HG03460 (cell line): ENCODE data around the gene GNB1.
"Not testable (repeated sequence)": the region's sequence is repeated elsewhere in the genome, so short reads cannot be mapped to it uniquely, and the experiment has no call there.

ENCODE experiments used
- ATAC-seq: cut with Tn5 transposase; IDR thresholded peaks from one replicate; pipeline ENCODE4 v1.9.1; 2021; ENCODE audit not compliant: unreplicated experiment

GNB1 gene

DNA sequence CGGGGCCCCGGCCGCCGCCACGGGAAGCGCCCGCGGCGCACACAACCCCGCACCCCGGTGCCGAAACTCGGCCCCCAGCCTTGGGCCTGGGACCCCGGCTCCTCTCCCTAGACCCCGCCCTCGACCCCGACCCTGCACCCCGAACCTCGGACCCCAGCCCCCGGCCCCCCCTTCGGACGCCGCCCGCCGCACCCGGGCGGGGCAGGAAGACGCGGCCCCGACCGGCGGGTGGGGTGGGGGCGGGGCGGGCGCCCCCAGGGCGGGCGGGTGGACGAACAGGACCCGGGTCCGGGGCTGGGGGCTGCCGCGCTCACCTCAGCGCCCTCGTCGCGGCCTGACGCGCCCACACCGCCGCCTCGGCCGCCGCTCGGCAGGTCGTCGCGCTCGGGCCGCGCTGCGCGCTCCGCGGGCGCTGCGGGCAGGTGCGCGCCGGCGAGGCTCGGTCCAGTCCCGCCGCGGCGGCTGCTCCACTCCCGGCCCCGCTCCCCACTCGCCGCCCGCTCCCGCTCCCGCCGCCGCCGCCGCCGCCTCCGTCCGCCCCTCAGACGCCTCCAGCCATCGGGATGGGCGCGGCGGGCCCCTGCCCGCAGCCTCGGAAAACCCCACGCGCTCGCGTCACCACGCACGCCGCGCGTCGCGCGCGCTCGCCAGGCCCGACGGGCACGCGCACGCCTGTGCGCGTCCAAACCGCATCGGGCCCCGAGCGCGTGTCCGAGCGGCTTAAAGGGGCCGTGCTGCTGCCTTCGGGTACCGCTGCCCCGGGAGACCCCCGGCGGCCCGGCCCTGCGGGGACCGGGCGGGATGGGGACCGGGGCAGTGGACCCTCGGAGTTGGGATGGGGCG lies at the start of gene GNB1:
GNB1 (minus strand) TSS at position 582 of the 843 bp plus-strand sequence. CDS start 65,634 bp downstream, outside the sequence.
- ATAC-seq = peak; percentile 51

DNA sequence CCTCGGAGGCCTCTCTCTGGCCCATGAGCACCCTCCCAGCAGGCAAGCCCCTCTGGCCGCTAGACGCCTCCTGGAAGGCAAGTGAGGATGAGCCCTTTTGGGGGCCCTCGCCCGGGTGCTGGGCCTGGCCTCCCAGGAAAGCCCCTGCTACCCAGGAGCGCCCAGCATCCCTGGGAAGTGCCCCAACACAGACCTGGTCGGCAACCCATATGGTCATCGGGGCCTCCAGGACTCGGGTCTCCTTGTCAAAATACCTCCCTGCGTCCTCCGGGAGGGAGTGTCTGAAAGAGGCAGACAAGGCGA lies 49.2 kb upstream of the GNB1 start:
- no peak for ATAC-seq

DNA sequence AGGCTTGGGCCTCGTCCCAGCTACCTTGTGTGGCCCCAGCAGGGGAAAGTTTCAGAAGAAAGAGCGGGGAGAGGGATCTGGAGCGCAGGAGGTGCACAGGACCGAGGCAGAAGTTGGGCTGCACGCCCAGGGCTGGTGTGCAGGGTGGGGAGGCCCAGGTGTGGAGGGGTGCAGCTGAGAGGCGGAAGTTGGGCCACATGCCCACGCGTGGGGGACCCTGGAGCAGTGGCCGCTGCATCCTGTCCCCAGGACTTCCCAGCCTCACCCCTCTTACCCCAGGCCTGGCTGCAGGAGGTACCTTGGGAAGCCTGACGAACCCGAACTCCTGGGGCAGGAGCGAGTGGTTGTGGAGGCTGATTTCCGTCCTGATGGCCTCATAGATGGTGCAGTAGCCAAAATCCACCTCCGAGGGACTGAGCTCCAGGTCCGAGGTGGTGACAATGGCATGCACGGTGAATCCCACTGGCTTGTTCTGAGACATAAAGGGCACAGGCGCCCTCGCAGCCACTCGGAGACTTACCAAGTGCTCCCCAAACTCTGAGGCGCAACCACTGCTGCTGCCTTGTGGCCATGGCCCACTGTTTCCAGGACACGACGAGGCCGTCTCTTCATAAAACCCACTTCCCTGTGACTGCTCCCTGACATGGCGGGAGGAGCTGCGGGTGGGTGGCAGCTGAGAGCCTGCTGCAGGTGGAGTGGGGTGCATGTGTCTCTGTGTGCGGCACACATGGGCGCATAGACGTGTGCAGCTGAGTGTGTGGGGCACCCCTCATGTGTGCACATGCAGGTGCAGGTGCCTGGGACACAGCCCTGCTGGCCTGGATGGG lies 48.6 kb upstream of the GNB1 start:
- ATAC-seq = no peak

- no peak for ATAC-seq
These were observed 47.9 kb upstream of the GNB1 start for GRCh38 chr1:1938613-1939295.

DNA sequence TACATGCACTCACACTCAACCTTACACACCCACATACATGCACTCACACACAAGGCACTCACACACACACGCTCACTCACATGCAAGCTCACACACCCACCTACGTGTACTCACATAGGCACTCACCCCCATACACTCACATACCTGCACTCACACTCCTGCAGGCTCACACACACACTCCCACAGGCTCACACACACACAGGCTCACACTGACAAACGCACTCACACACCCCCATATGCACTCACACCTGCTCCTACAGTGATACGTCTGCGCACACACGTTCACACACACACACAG lies 47.3 kb upstream of the GNB1 start:
- no peak for ATAC-seq

DNA sequence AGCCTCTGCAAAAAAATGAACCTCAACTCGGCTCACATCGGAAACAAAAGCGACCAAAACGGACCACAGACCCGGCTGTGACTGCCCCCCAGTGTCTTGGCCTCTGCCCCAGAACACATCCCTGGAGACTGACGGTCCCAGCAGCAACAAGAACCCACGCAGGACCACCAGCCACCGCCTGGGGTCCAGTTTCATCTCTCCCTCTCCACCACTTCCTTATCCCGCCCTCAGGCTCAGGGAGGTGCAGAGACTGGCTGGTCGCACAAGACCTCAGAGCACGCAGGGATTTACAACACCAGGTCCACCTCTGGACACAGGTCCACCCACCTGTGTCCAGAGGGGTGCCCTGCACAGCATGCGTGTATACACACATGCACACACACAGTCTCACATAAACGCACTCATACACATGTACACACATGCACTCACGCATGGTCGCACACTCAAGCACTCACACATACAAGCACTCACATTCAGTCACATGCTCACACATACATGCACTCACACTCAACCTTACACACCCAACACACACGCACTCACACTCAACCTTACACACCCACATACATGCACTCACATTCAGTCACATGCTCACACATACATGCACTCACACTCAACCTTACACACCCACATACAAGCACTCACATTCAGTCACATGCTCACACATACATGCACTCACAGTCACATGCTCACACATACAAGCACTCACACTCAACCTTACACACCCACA lies 46.8 kb upstream of the GNB1 start:
- ATAC-seq = no peak

- ATAC-seq = no peak
These were observed 46.2 kb upstream of the GNB1 start for GRCh38 chr1:1937061-1937460.

- ATAC-seq = not testable (repeated sequence)
These were observed 44.0 kb upstream of the GNB1 start for GRCh38 chr1:1934848-1935247.

GRCh38 chr1:1929639-1930545 lies 39.0 kb upstream of the GNB1 start:
- ATAC-seq = no peak

DNA sequence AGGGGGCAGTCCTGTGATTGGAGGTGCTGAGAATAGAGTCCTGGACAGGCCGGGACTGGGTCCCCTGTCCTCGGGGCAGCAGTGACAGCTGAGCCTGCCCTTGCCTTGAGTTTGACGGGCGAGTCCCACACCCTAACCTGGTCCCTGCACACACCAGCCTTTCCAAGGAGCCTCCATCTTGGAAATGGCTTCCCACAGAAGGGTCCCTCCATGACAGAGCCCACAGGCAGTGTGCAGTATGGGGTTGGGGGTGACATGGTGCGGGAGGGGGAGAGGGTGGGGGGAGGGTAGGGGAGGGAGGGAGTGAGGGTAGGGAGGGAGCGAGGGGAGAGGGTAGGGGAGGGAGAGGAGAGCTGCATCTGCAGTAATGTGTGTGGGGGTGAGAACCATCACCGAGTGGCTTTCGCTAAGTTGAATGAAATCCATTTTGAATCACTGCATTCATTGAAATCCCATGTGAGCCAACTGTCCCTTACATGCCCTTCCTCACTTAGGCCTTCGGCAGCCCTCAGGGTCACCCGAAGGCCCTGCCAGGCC lies 38.3 kb upstream of the GNB1 start:
- ATAC-seq = no peak

GRCh38 chr1:1928231-1929101 lies 37.6 kb upstream of the GNB1 start:
- no peak for ATAC-seq

- no peak for ATAC-seq
These were observed 36.9 kb upstream of the GNB1 start for GRCh38 chr1:1927751-1928150.

GRCh38 chr1:1926886-1927660 lies 36.2 kb upstream of the GNB1 start:
- no peak for ATAC-seq

DNA sequence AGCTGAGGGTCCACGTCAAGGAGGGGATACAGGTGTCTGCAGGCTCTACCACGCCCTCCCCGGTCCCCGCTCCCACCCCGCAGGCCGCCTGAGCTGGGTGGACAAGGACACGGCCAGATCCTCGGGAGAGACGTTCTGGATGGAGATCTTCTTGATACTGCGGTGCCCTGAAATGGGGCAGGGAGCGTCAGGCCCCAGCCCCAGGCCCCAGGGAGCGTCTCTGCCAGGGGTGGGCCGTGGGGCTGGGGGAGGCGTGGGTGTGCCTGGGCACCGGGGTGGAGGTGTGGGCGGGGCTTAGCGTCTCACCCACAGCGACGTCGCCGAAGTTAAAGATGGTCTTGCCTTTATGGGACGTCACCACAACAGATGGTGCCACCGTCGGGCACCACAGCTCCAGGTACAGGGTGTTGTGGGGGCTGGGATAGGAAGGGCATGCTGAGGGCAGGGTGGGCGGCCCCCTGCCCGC lies 35.5 kb upstream of the GNB1 start:
- no peak for ATAC-seq

DNA sequence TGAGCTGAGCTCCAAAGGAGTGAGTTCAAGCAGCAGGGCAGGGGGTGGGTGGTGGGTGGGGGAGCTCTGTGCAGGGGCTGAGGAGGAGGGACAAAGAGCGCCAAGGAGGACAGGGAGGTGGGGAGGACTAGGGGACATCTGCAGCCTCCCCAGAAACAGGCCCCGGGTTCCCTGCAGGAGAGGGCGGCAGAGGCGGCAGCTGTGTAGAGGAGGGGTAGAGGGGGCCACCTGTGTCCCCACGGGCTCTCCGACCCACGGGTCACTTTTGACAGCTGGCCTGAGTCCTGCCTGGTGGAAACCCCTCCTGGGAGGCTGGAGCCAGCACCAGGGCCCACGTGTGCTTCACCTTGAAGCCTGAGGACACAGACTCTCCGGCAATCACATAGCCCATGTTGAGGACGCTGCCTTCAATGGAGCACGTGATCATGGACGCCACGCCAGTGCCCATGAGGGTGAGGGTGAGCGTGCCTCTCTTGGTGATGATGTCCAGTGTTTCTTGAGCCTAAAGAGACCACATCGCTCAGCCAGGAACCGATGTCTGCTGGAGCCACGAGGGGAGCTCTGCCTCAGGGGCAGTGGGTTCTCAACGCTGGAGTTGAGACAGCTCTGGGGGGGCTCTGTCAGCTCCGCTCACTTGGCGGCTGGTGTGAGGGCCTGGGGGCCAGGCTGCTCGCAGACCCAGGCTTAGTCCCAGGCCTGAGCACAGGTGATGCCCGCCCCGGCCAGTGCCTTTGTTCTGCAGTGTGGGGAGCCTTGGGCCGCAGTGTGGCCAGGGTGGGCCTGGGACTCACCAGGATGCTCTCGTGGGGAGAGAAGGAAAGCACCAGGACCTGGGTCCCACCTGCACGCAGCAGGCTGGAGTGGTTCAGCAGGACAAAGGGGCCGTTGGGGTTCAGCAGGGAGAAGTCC lies 34.8 kb upstream of the GNB1 start:
- ATAC-seq = no peak

GRCh38 chr1:1924849-1925248 lies 34.0 kb upstream of the GNB1 start:
- no peak for ATAC-seq

DNA sequence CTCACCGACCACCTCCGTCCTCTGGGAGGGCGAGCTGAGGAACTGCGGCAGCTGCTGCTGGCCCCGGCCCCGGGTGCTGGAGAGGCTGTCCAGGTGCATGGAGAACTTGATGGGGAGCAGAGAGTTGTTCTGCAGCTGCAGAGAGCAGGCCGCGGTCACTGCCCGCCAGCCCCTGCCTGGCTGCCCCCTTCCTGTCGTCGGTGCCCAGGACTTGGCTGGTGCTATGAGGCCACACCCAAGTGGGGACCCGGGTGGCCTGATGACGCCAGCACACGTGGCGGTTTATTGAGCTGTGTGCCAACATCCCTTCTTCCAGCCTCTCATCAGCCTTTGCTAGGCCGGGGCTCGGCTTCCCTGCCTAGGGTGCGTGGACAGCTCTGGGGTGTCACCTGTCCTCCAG lies 33.5 kb upstream of the GNB1 start:
- ATAC-seq = no peak
